ENCODE measurements around the gene PCLO. TPM values are rescaled to one million over a fixed set of nuclear protein-coding genes. Genes with fewer than 3 reads are reported as not detected.

PCLO gene
- total and polyA plus RNA-seq, 2 of the 8 experiments (the other 6 are each of a cell fraction or from before 2014, with no cell fraction given), result 1.5 to 3.2 TPM

GRCh38 chr7:83117466-83117865 lies 45.2 kb downstream of the PCLO start:
- Histone ChIP-seq H3K4me2 (ENCODE audit: insufficient read depth in 1 of 2, low read depth in 2 of 2, low read length in 2 of 2) (no peak overlapping the region), H3K9ac (replicated peaks in 1 of 4; ENCODE audit: extremely low read depth in 1 of 4, low read depth in 3 of 4, low read length in 3 of 4) (no peak overlapping the region), H3K9me3 (ENCODE audit: insufficient read depth in 2 of 2, low read depth in 1 of 2, low read length in 1 of 2) (peaks cover 3% of the 10 kb centered on the region in 2 experiments; a peak in 1 of 4 replicates), H3K4me3 (ENCODE audit: extremely low read depth in 1 of 4, insufficient read depth in 2 of 4, low read depth in 3 of 4, low read length in 4 of 4) (no peak overlapping the region), H3K23ac (ENCODE audit: insufficient read length) (no peak overlapping the region), H2BK12ac (ENCODE audit: low read depth, low read length) (no peak overlapping the region), H2AFZ (ENCODE audit: low read length) (no peak overlapping the region), H3K79me1 (ENCODE audit: low read depth, low read length) (no peaks in the 10 kb centered on the region), H2BK5ac (ENCODE audit: low read depth, low read length) (no peak overlapping the region), H3K4me1 (replicated peaks in 1 of 4; ENCODE audit: control insufficient read depth in 3 of 4, insufficient read depth in 4 of 4, low read length in 3 of 4) (peaks cover 0 to 11% (median 2%) of the 10 kb centered on the region in 4 experiments; a peak in 2 of 7 replicates), H3K18ac (ENCODE audit: extremely low read depth, low read length) (no peak overlapping the region), H3K14ac (ENCODE audit: insufficient read length) (no peak overlapping the region), H3K56ac (replicated peaks; ENCODE audit: insufficient read length, low read depth, low read length) (no peak overlapping the region), H3K36me3 (ENCODE audit: control insufficient read depth in 2 of 4, insufficient read depth in 4 of 4, low read length in 3 of 4) (no peaks in the 10 kb centered on the region), H4K91ac (replicated peaks; ENCODE audit: insufficient read length, low read length) (no peak overlapping the region), H3K27me3 (replicated peaks in 1 of 4; ENCODE audit: control insufficient read depth in 3 of 4, extremely low read depth in 1 of 4, insufficient read depth in 3 of 4, low read length in 3 of 4) (no peaks in the 10 kb centered on the region), H2BK15ac (ENCODE audit: low read length) (no peak overlapping the region), H3K27ac (ENCODE audit: low read depth, low read length) (no peak overlapping the region), H2BK120ac (replicated peaks; ENCODE audit: low read depth, low read length) (no peak overlapping the region), H4K5ac (ENCODE audit: insufficient read length, low read depth, low read length) (no peak overlapping the region), H3K23me2 (ENCODE audit: low read depth, low read length) (no peaks in the 10 kb centered on the region), H4K8ac (ENCODE audit: extremely low read depth, insufficient read depth, low read length) (no peak overlapping the region), H3K4ac (replicated peaks; ENCODE audit: insufficient read length, low read depth, low read length) (no peak overlapping the region), H3K79me2 (ENCODE audit: control insufficient read depth in 1 of 2, insufficient read depth in 2 of 2, low read length in 2 of 2) (no peaks in the 10 kb centered on the region), H4K20me1 (replicated peaks in 1 of 2; ENCODE audit: control insufficient read depth in 1 of 2, insufficient read depth in 2 of 2, low read length in 2 of 2) (no peaks in the 10 kb centered on the region), H2BK20ac (ENCODE audit: low read length) (no peak overlapping the region), H2AK5ac (ENCODE audit: low read depth, low read length) (no peak overlapping the region)
- TF ChIP-seq SRF (IDR thresholded peaks at IDR 0.05; ENCODE audit: low read depth, low read length), result no peak
- no peak for TF ChIP-seq SP4 (IDR thresholded peaks at IDR 0.05; ENCODE audit: low read length)
- TF ChIP-seq CEBPB (IDR thresholded peaks at IDR 0.05; ENCODE audit: low read depth, low read length), result 0 out of 2 replicates have a peak, but pooled peaks have one; percentile 16
- WGBS, 2 experiments (ENCODE audit: extremely low coverage in 1 of 2, insufficient coverage in 1 of 2, insufficient read length in 1 of 2, insufficient replicate concordance in 2 of 2, low coverage in 1 of 2, low lambda C conversion rate in 2 of 2, missing lambda C conversion rate in 1 of 2), result 85% methylated on average over 2 of the region's 2 CpGs; no CpG with 5 or more reads in 1 of the 2 experiments
- POLR2A ChIA-PET (ENCODE audit: partially characterized antibody), result interaction anchor here (1.1 kb wide), 1 partner anchor 170 kb away, joined by 3 read pairs; no protein-coding TSS in a partner anchor
- DNase-seq (ENCODE audit: low read depth in 1 of 2, low spot score in 2 of 2) (no peak), FAIRE-seq (no peak)
- CTCF ChIA-PET (ENCODE audit: partially characterized antibody), result no interaction called here
